Esophagus squamous epithelium (tissue), 5 donors: Measurements from ENCODE around the gene CELA2B. TPM values are rescaled to one million over a fixed set of nuclear protein-coding genes. Genes with fewer than 3 reads are reported as not detected.
"Not testable (repeated sequence)": the region's sequence is repeated elsewhere in the genome, so short reads cannot be mapped to it uniquely, and the experiment has no call there.

Source experiments
- DNase-seq: peaks from one replicate; lab custom pipeline; 2025; lab: John Stamatoyannopoulos, UW
- H3K27ac ChIP-seq, 4 donors: fragments of 200-600 bp; sonication (generic); one replicate each; pipeline ENCODE4 v1.5.1; 2016 to 2019; ENCODE audit warnings: mild to moderate bottlenecking in 1 of 4
- H3K27me3 ChIP-seq, 4 donors: fragments of 200-600 bp; sonication (generic); 1 replicate in 3 of 4; 2 replicates in 1 of 4; pipeline versions ENCODE4 v1.5.1 to v1.6.0; 2017 to 2021; ENCODE audit warnings: antibody characterized with exemption in 1 of 4
- H3K36me3 ChIP-seq, 3 donors: fragments of 200-600 bp; sonication (generic); one replicate each; pipeline ENCODE4 v1.5.1; 2016 to 2019
- H3K4me1 ChIP-seq, 3 donors: fragments of 200-600 bp; sonication (generic); one replicate each; pipeline ENCODE4 v1.5.1; 2017 to 2019
- H3K4me3 ChIP-seq, 4 donors: fragments of 200-600 bp; sonication (generic); 1 replicate in 3 of 4; 2 replicates in 1 of 4; pipeline ENCODE4 v1.5.1; 2016 to 2019; ENCODE audit warnings: mild to moderate bottlenecking in 2 of 4, moderate library complexity in 1 of 4
- H3K9me3 ChIP-seq, 3 donors: fragments of 200-600 bp; sonication (generic); one replicate each; pipeline ENCODE4 v1.5.1; 2016 to 2019
- POLR2A ChIP-seq, 4 donors: fragments of 450-650 bp; IDR thresholded peaks; one replicate each; pipeline ENCODE4 v1.6.1; 2017; ENCODE audit warnings: antibody characterized with exemption in 4 of 4, mild to moderate bottlenecking in 4 of 4, moderate library complexity in 3 of 4
- WGBS, 2 donors: methylation state at CpG; one replicate each; pipeline ENCODE4 v1.1.5; 2018; 5-methylcytosine and 5-hydroxymethylcytosine counted together
- intact Hi-C: fragments of 100-400 bp; cut with DNase I; formaldehyde crosslinking; loops from one replicate; pipeline ENCODE4 v1.15.0; 2022
- total RNA-seq, 4 donors: library from RNA; depleted of rRNA; stranded (reverse); fragments of >200 nt; gene quantifications; one replicate each; pipeline ENCODE4 v1.1.0, GENCODE V29; 2016
- TF ChIP-seq, protein P1 (sequence below), 6 experiments: fragments of 450-650 bp in 4 of 6; fragments of 200-600 bp in 2 of 6; sonication (generic) in 2 of 6; IDR thresholded peaks; one replicate each; pipeline ENCODE4 v1.5.1; 2016 to 2019; ENCODE audit warnings: antibody characterized with exemption in 6 of 6, mild to moderate bottlenecking in 4 of 6, moderate library complexity in 4 of 6
- donor health status: DM: yes; HTN: yes; CAD: no.

Gene CELA2B
- total RNA-seq, 4 donors from 2014 or later = not detected

- Histone ChIP-seq H3K27me3 (peaks cover 0 to 31% (median 0%) of the 10 kb centered on the region in 4 donors), H3K27ac (no peak overlapping the region), H3K36me3 (no peaks in the 10 kb centered on the region), H3K9me3 (no peaks in the 10 kb centered on the region), H3K4me3 (no peak overlapping the region), H3K4me1 (no peaks in the 10 kb centered on the region)
- no peak for TF ChIP-seq POLR2A (IDR thresholded peaks at IDR 0.05)
- TF ChIP-seq, protein P1, sequence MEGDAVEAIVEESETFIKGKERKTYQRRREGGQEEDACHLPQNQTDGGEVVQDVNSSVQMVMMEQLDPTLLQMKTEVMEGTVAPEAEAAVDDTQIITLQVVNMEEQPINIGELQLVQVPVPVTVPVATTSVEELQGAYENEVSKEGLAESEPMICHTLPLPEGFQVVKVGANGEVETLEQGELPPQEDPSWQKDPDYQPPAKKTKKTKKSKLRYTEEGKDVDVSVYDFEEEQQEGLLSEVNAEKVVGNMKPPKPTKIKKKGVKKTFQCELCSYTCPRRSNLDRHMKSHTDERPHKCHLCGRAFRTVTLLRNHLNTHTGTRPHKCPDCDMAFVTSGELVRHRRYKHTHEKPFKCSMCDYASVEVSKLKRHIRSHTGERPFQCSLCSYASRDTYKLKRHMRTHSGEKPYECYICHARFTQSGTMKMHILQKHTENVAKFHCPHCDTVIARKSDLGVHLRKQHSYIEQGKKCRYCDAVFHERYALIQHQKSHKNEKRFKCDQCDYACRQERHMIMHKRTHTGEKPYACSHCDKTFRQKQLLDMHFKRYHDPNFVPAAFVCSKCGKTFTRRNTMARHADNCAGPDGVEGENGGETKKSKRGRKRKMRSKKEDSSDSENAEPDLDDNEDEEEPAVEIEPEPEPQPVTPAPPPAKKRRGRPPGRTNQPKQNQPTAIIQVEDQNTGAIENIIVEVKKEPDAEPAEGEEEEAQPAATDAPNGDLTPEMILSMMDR (IDR thresholded peaks at IDR 0.05) = no peak
- 91 to 100% methylated on average over 4 to 9 of the region's 11 CpGs for WGBS, 2 donors
- DNase-seq = no peak
- intact Hi-C loops = no loop called here
Measured at GRCh38 chr1:15472587-15472986, 3.3 kb upstream of the CELA2B start.

GRCh38 chr1:15476927-15477326, 1.0 kb downstream of the CELA2B start:
- TF ChIP-seq, protein P1 (IDR thresholded peaks at IDR 0.05) = no peak
- no peak for TF ChIP-seq POLR2A (IDR thresholded peaks at IDR 0.05)
- intact Hi-C loops = no loop called here
- no peaks in the 10 kb centered on the region for H3K4me1 ChIP-seq
- no peak for DNase-seq
- H3K4me3 ChIP-seq = no peak overlapping the region
- H3K9me3 ChIP-seq = no peaks in the 10 kb centered on the region
- peaks cover 0 to 5% (median 0%) of the 10 kb centered on the region in 4 donors for H3K27me3 ChIP-seq
- H3K27ac ChIP-seq = no peak overlapping the region
- H3K36me3 ChIP-seq = no peaks in the 10 kb centered on the region
- 77 to 84% methylated on average over 3 of the region's 3 CpGs for WGBS, 2 donors

GRCh38 chr1:15477646-15478212, 1.8 kb downstream of the CELA2B start:
- WGBS, 2 donors = 88 to 90% methylated on average over 5 of the region's 5 CpGs
- intact Hi-C loops = no loop called here
- no peaks in the 10 kb centered on the region for H3K36me3 ChIP-seq
- H3K9me3 ChIP-seq = no peaks in the 10 kb centered on the region
- no peaks in the 10 kb centered on the region for H3K4me1 ChIP-seq
- DNase-seq = no peak
- TF ChIP-seq, protein P1 (IDR thresholded peaks at IDR 0.05) = no peak
- no peak for TF ChIP-seq POLR2A (IDR thresholded peaks at IDR 0.05)
- H3K27me3 ChIP-seq = peaks cover 0 to under 1% (median 0%) of the 10 kb centered on the region in 4 donors
- no peak overlapping the region for H3K27ac ChIP-seq
- no peak overlapping the region for H3K4me3 ChIP-seq

DNA sequence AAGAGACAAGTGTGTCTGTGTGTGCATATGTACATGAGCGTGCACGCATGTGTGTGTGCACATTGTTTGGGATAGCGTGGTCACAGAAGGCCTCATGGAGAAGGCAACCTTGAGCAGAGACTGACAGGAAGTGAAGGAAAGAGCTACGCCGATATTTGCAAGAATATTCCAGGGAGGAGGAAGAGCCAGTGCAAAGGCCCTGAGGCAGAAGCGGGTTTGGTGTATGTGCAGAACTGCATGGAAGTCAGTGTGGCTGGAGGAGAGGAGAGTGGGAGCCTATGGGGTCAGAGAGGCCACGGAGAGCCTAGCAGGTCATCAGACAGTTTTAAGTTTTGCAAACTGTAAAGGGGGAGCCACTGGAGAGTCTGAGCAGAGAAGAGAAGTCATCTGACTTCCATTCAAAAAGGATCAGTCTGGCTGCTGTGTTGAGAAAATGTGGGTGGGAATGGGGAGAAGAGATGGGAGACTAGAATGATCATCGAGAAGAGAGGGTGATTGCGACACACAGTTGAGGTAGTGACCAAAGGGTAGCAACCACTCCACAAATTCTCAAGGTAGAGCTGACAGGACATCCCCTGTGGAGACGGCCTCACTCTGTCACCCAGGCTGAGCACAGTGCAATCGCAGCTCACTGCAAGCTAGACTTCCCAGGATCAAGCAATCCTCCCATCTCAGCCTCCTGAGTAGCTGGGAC, 3.9 kb downstream of the CELA2B start:
- no peaks in the 10 kb centered on the region for H3K36me3 ChIP-seq
- peaks cover 0 to 7% (median 0%) of the 10 kb centered on the region in 3 donors for H3K4me1 ChIP-seq
- no peak for DNase-seq
- WGBS, 2 donors = 89 to 90% methylated on average over 11 of the region's 11 CpGs
- no peak for TF ChIP-seq POLR2A (IDR thresholded peaks at IDR 0.05)
- H3K27me3 ChIP-seq = no peaks in the 10 kb centered on the region
- H3K27ac ChIP-seq = no peak overlapping the region
- no peaks in the 10 kb centered on the region for H3K9me3 ChIP-seq
- intact Hi-C loops = no loop called here
- H3K4me3 ChIP-seq = no peak overlapping the region

GRCh38 chr1:15482455-15482854, 6.6 kb downstream of the CELA2B start:
- DNase-seq, H3K27me3 ChIP-seq, H3K27ac ChIP-seq, H3K9me3 ChIP-seq, intact Hi-C loops, H3K4me3 ChIP-seq, H3K36me3 ChIP-seq: not testable (repeated sequence)
- peaks cover 0 to 13% (median 8%) of the 10 kb centered on the region in 3 donors for H3K4me1 ChIP-seq
- 85 to 90% methylated on average over 6 of the region's 6 CpGs for WGBS, 2 donors

DNA sequence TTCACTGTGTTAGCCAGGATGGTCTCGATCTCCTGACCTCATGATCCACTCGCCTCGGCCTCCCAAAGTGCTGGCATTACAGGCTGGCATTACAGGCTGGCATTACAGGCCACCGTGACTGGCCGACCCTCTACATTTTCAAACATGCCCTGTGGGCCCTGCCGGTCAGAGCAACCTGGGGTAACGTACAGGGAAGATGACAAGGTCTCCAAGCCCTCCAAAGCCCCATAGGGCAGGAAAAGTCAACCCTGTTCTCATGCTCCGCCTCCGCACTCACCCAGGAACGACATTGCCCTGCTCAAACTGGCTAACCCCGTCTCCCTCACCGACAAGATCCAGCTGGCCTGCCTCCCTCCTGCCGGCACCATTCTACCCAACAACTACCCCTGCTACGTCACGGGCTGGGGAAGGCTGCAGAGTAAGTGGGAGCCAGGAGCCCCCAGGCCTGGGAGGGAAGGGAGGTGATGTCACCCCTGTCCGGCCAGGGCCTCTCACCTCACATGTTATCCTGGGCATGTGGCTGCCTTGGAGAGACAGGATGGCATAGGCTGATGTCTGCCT, 7.2 kb downstream of the CELA2B start:
- H3K4me1 ChIP-seq = peaks cover 0 to 13% (median 8%) of the 10 kb centered on the region in 3 donors
- H3K9me3 ChIP-seq, H3K27ac ChIP-seq, DNase-seq, H3K36me3 ChIP-seq, intact Hi-C loops, H3K4me3 ChIP-seq, H3K27me3 ChIP-seq: not testable (repeated sequence)
- WGBS, 2 donors = 60 to 97% methylated on average over 3 to 4 of the region's 16 CpGs
